Neural cell (in vitro differentiated cells): Measurements from ENCODE around the gene ZNF628.

Source experiments
- EZH2 ChIP-seq: fragments of 200-600, 300-800 bp; shearing (Covaris generic), sonication (generic); IDR thresholded peaks from 2 replicates; pipeline ENCODE4 v1.6.1; 2014; ENCODE audit warnings: antibody characterized with exemption, low read length, borderline replicate concordance, mild to moderate bottlenecking; ENCODE audit not compliant: insufficient read depth, poor library complexity, severe bottlenecking
- RAD21 ChIP-seq: fragments of 450-650 bp; conservative IDR thresholded peaks from 2 replicates; pipeline ENCODE4 v1.6.1; 2014; ENCODE audit warnings: antibody characterized with exemption, mild to moderate bottlenecking, moderate library complexity
- TF ChIP-seq, protein P1 (sequence below): fragments of 450-650 bp; IDR thresholded peaks from 2 replicates; pipeline ENCODE4 v1.5.1; 2014; ENCODE audit warnings: antibody characterized with exemption, mild to moderate bottlenecking, moderate library complexity; ENCODE audit not compliant: poor library complexity, severe bottlenecking
- TF ChIP-seq, protein P2 (sequence below): IDR thresholded peaks from 2 replicates; pipeline ENCODE4 v1.6.1; 2012; ENCODE audit warnings: borderline replicate concordance

DNA sequence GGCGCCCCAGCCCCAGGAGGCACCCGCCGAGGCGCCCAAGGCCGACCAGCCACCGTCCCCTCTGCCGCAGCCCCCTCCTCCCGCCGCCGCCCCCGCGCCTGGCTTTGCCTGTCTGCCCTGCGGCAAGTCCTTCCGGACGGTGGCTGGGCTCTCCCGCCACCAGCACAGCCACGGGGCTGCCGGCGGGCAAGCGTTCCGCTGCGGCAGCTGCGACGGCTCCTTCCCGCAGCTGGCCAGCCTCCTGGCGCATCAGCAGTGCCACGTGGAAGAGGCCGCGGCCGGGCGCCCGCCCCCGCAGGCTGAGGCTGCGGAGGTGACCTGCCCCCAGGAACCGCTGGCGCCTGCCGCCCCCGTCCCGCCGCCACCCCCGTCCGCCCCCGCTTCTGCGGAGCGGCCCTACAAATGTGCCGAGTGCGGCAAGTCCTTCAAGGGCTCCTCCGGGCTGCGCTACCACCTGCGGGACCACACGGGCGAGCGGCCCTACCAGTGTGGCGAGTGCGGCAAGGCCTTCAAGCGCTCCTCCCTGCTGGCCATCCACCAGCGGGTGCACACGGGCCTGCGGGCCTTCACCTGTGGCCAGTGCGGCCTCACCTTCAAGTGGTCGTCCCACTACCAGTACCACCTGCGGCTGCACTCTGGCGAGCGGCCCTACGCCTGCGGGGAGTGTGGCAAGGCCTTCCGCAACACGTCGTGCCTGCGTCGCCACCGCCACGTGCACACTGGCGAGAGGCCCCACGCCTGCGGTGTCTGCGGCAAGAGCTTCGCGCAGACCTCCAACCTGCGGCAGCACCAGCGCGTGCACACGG lies 5.9 kb downstream of the ZNF628 start:
- TF ChIP-seq RAD21 = no peak
- TF ChIP-seq, protein P1, sequence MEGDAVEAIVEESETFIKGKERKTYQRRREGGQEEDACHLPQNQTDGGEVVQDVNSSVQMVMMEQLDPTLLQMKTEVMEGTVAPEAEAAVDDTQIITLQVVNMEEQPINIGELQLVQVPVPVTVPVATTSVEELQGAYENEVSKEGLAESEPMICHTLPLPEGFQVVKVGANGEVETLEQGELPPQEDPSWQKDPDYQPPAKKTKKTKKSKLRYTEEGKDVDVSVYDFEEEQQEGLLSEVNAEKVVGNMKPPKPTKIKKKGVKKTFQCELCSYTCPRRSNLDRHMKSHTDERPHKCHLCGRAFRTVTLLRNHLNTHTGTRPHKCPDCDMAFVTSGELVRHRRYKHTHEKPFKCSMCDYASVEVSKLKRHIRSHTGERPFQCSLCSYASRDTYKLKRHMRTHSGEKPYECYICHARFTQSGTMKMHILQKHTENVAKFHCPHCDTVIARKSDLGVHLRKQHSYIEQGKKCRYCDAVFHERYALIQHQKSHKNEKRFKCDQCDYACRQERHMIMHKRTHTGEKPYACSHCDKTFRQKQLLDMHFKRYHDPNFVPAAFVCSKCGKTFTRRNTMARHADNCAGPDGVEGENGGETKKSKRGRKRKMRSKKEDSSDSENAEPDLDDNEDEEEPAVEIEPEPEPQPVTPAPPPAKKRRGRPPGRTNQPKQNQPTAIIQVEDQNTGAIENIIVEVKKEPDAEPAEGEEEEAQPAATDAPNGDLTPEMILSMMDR = no peak
- TF ChIP-seq, protein P2, sequence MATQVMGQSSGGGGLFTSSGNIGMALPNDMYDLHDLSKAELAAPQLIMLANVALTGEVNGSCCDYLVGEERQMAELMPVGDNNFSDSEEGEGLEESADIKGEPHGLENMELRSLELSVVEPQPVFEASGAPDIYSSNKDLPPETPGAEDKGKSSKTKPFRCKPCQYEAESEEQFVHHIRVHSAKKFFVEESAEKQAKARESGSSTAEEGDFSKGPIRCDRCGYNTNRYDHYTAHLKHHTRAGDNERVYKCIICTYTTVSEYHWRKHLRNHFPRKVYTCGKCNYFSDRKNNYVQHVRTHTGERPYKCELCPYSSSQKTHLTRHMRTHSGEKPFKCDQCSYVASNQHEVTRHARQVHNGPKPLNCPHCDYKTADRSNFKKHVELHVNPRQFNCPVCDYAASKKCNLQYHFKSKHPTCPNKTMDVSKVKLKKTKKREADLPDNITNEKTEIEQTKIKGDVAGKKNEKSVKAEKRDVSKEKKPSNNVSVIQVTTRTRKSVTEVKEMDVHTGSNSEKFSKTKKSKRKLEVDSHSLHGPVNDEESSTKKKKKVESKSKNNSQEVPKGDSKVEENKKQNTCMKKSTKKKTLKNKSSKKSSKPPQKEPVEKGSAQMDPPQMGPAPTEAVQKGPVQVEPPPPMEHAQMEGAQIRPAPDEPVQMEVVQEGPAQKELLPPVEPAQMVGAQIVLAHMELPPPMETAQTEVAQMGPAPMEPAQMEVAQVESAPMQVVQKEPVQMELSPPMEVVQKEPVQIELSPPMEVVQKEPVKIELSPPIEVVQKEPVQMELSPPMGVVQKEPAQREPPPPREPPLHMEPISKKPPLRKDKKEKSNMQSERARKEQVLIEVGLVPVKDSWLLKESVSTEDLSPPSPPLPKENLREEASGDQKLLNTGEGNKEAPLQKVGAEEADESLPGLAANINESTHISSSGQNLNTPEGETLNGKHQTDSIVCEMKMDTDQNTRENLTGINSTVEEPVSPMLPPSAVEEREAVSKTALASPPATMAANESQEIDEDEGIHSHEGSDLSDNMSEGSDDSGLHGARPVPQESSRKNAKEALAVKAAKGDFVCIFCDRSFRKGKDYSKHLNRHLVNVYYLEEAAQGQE = no peak
- no peak for TF ChIP-seq EZH2
